Lower lobe of right lung (tissue), 2 donors: ENCODE measurements around the gene ELAVL1. TPM values are rescaled to one million over a fixed set of nuclear protein-coding genes. Genes with fewer than 3 reads are reported as not detected.

Source experiments
- ATAC-seq, 2 donors: fragments of 200-7000 bp; cut with Tn5 transposase; one replicate each; pipeline ENCODE4 v1.9.1; 2020 to 2022; ENCODE audit warnings: mild to moderate bottlenecking in 2 of 2, moderate library complexity in 2 of 2
- DNase-seq: peaks from one replicate; pipeline ENCODE4 v3.0.0-alpha.2; 2020
- H3K27ac ChIP-seq: fragments of 200-600 bp; one replicate; pipeline ENCODE4 v1.8.0; 2022
- H3K27me3 ChIP-seq: fragments of 200-600 bp; one replicate; pipeline ENCODE4 v1.8.0; 2022; ENCODE audit warnings: low read depth
- H3K36me3 ChIP-seq: fragments of 200-600 bp; one replicate; pipeline ENCODE4 v1.8.0; 2022; ENCODE audit warnings: mild to moderate bottlenecking
- H3K4me1 ChIP-seq: fragments of 200-600 bp; one replicate; pipeline ENCODE4 v1.8.0; 2022
- H3K4me3 ChIP-seq: fragments of 200-600 bp; one replicate; pipeline ENCODE4 v1.8.0; 2022; ENCODE audit warnings: mild to moderate bottlenecking
- H3K9me3 ChIP-seq: fragments of 200-600 bp; one replicate; pipeline ENCODE4 v1.8.0; 2022
- CTCF ChIP-seq: fragments of 200-600 bp; IDR thresholded peaks from one replicate; pipeline ENCODE4 v1.8.0; 2022; ENCODE audit warnings: antibody characterized with exemption, mild to moderate bottlenecking
- intact Hi-C: fragments of 100-400 bp; cut with DNase I; formaldehyde crosslinking; loops from one replicate; pipeline ENCODE4 v1.11.0; 2022
- total RNA-seq: library from RNA; stranded (reverse); fragmentation: NEBNext Ultra II Directional; extraction: Animal tissue kit (Norgen Biotek cat#: 25700); gene quantifications from one replicate; pipeline ENCODE4 v1.2.1, GENCODE V29; 2021
- donor health status: DM: no; HTN: yes; CAD: no; lungs with severe emphysema.

Gene ELAVL1
- total RNA-seq, 1 donor from 2014 or later, result 66.3 TPM

GRCh38 chr19:7940841-7941240 is 64.6 kb downstream of the ELAVL1 start:
- Histone ChIP-seq H3K36me3 (peaks cover 51% of the 10 kb centered on the region), H3K27ac (no peak overlapping the region), H3K4me1 (peaks cover 14% of the 10 kb centered on the region), H3K9me3 (no peaks in the 10 kb centered on the region), H3K4me3 (no peak overlapping the region), H3K27me3 (no peaks in the 10 kb centered on the region)
- no peak for ATAC-seq
- intact Hi-C loops, result no loop called here
- no peak for DNase-seq
- no peak for TF ChIP-seq CTCF

GRCh38 chr19:7934766-7935165 is 70.7 kb downstream of the ELAVL1 start:
- TF ChIP-seq CTCF, result no peak
- Histone ChIP-seq H3K4me1 (no peaks in the 10 kb centered on the region), H3K27me3 (no peaks in the 10 kb centered on the region), H3K36me3 (peaks cover 95% of the 10 kb centered on the region), H3K9me3 (no peaks in the 10 kb centered on the region), H3K4me3 (no peak overlapping the region), H3K27ac (no peak overlapping the region)
- intact Hi-C loops, result no loop called here
- no peak for ATAC-seq
- no peak for DNase-seq

- intact Hi-C loops, result no loop called here
- DNase-seq, result no peak
- H3K4me3 ChIP-seq, result no peak overlapping the region
- H3K36me3 ChIP-seq, result peaks cover 89% of the 10 kb centered on the region
- no peak overlapping the region for H3K27ac ChIP-seq
- TF ChIP-seq CTCF, result no peak
- no peaks in the 10 kb centered on the region for H3K27me3 ChIP-seq
- no peak for ATAC-seq
- peaks cover 6% of the 10 kb centered on the region for H3K4me1 ChIP-seq
- H3K9me3 ChIP-seq, result no peaks in the 10 kb centered on the region
Observed at GRCh38 chr19:7933828-7934725, 71.4 kb downstream of the ELAVL1 start.

GRCh38 chr19:7933411-7933810 is 72.0 kb downstream of the ELAVL1 start:
- H3K27ac ChIP-seq, result no peak overlapping the region
- ATAC-seq (no peak), DNase-seq (no peak)
- H3K36me3 ChIP-seq, result peaks cover 82% of the 10 kb centered on the region
- no peaks in the 10 kb centered on the region for H3K27me3 ChIP-seq
- peaks cover 7% of the 10 kb centered on the region for H3K4me1 ChIP-seq
- TF ChIP-seq CTCF, result peak; percentile 8
- no peaks in the 10 kb centered on the region for H3K9me3 ChIP-seq
- intact Hi-C loops, result no loop called here
- H3K4me3 ChIP-seq, result no peak overlapping the region

- Histone ChIP-seq H3K4me3 (no peak overlapping the region), H3K27me3 (no peaks in the 10 kb centered on the region), H3K27ac (no peak overlapping the region), H3K36me3 (peaks cover 77% of the 10 kb centered on the region), H3K4me1 (peaks cover 7% of the 10 kb centered on the region), H3K9me3 (no peaks in the 10 kb centered on the region)
- intact Hi-C loops, result no loop called here
- TF ChIP-seq CTCF, result no peak
- DNase-seq, result no peak
- no peak for ATAC-seq
Observed at GRCh38 chr19:7932930-7933300, 72.5 kb downstream of the ELAVL1 start.
